HCT116 (cell line): ENCODE measurements around the gene ZNF516. TPM values are rescaled to one million over a fixed set of nuclear protein-coding genes. Genes with fewer than 3 reads are reported as not detected.

Source experiments
- ATAC-seq: fragments of 200-7000 bp; cut with Tn5 transposase; 2 replicates; pipeline ENCODE4 v1.9.1; 2020; ENCODE audit warnings: mild to moderate bottlenecking, moderate library complexity
- BruUV-seq: library from RNA; stranded (reverse); fragments of 400-500 nt; replicated peaks from 2 replicates; lab custom pipeline; 2021; lab: Mats Ljungman, UMichigan
- CTCF ChIA-PET: fragments of 300-600 bp; sonication (Branson Sonifier 250); formaldehyde crosslinking; loops from one replicate; lab custom pipeline; 2021; ENCODE audit warnings: antibody characterized with exemption; lab: Charles Lee
- POLR2A ChIA-PET: fragments of 300-600, 350-600 bp; sonication (Branson Sonifier 250); formaldehyde crosslinking; loops from one replicate; lab custom pipeline; 2021; ENCODE audit warnings: antibody characterized with exemption; lab: Charles Lee
- RAD21 ChIA-PET, 2 experiments: fragments of 300-600 bp; sonication (Branson Sonifier 250); formaldehyde crosslinking; loops; one replicate each; lab custom pipeline; 2023; ENCODE audit warnings: low total read pairs in 2 of 2; ENCODE audit not compliant: uncharacterized antibody in 2 of 2, unreplicated experiment in 2 of 2, low non-redundant PET in 1 of 2; lab: Charles Lee
- DNase-seq: peaks from one replicate; pipeline ENCODE4 v3.0.0-alpha.2; 2010; ENCODE audit warnings: low read depth, low spot score
- H2AFZ ChIP-seq: fragments of 200-600 bp; shearing (Covaris generic), sonication (generic); 2 replicates; pipeline ENCODE4 v1.6.1; 2017; ENCODE audit warnings: low read depth, mixed run types, mixed read lengths, antibody characterized with exemption, low read length; ENCODE audit not compliant: poor library complexity, severe bottlenecking
- H3K27ac ChIP-seq: 2 replicates; pipeline ENCODE4 v1.5.1; 2012; ENCODE audit warnings: low read depth, low read length
- H3K27me3 ChIP-seq: fragments of 200-600 bp; sonication (generic); 2 replicates; pipeline ENCODE4 v1.6.1; 2016; ENCODE audit warnings: mixed run types, low read length, mixed read lengths; ENCODE audit not compliant: insufficient read depth
- H3K36me3 ChIP-seq, 2 experiments: fragments of 200-500 bp in 1 of 2; fragments of 200-600 bp in 1 of 2; sonication (Bioruptor generic) in 1 of 2; sonication (generic) in 1 of 2; 2 replicates each; pipeline versions ENCODE4 v1.5.1 to v1.6.1; 2014 to 2016; ENCODE audit warnings: low read length in 2 of 2, inconsistent platforms in 1 of 2, mixed read lengths in 1 of 2, mixed run types in 1 of 2; ENCODE audit not compliant: insufficient read depth in 2 of 2, control insufficient read depth in 1 of 2
- H3K4me1 ChIP-seq, 2 experiments: fragments of 200-600 bp in 1 of 2; sonication (generic) in 1 of 2; 2 replicates each; pipeline versions ENCODE4 v1.5.1 to v1.6.1; 2012 to 2017; ENCODE audit warnings: low read length in 2 of 2, inconsistent platforms in 1 of 2, mild to moderate bottlenecking in 1 of 2, mixed read lengths in 1 of 2, mixed run types in 1 of 2, moderate library complexity in 1 of 2; ENCODE audit not compliant: insufficient read depth in 2 of 2, control insufficient read depth in 1 of 2
- H3K4me2 ChIP-seq: fragments of 200-600 bp; sonication (generic); 2 replicates; pipeline ENCODE4 v1.6.1; 2017; ENCODE audit warnings: mixed run types, low read length, mixed read lengths
- H3K4me3 ChIP-seq, 2 experiments: fragments of 200-600 bp in 1 of 2; sonication (generic) in 1 of 2; replicated peaks in 1 of 2; 2 replicates each; pipeline ENCODE4 v1.5.1; 2011 to 2016; ENCODE audit warnings: low read length in 2 of 2, control low read depth in 1 of 2, low read depth in 1 of 2, mild to moderate bottlenecking in 1 of 2, mixed read lengths in 1 of 2, mixed run types in 1 of 2
- H3K79me2 ChIP-seq: fragments of 200-600 bp; sonication (generic); 2 replicates; pipeline ENCODE4 v1.6.1; 2017; ENCODE audit warnings: mild to moderate bottlenecking, mixed run types, low read length, moderate library complexity, mixed read lengths; ENCODE audit not compliant: insufficient read depth
- H3K9ac ChIP-seq: fragments of 200-600 bp; sonication (generic); 2 replicates; pipeline ENCODE4 v1.6.1; 2016; ENCODE audit warnings: low read length, mixed read lengths
- H3K9me2 ChIP-seq: fragments of 200-600 bp; sonication (generic), shearing (Covaris generic); 2 replicates; pipeline ENCODE4 v1.6.1; 2017; ENCODE audit warnings: mixed run types, mild to moderate bottlenecking, moderate library complexity; ENCODE audit not compliant: insufficient read depth
- H3K9me3 ChIP-seq, 2 experiments: fragments of 200-500 bp in 1 of 2; fragments of 200-600 bp in 1 of 2; sonication (Bioruptor generic) in 1 of 2; sonication (generic) in 1 of 2; 2 replicates each; pipeline ENCODE4 v1.6.1; 2014 to 2017; ENCODE audit warnings: low read length in 2 of 2, mixed read lengths in 2 of 2, inconsistent platforms in 1 of 2, low read depth in 1 of 2, mild to moderate bottlenecking in 1 of 2, mixed run types in 1 of 2, moderate library complexity in 1 of 2; ENCODE audit not compliant: control insufficient read depth in 1 of 2, insufficient read depth in 1 of 2
- H4K20me1 ChIP-seq: fragments of 200-600 bp; sonication (generic), shearing (Covaris generic); 2 replicates; pipeline ENCODE4 v1.6.1; 2017; ENCODE audit warnings: mixed run types, mild to moderate bottlenecking, moderate library complexity; ENCODE audit not compliant: insufficient read depth
- CEBPB ChIP-seq: IDR thresholded peaks from 2 replicates; pipeline ENCODE4 v1.6.1; 2012; ENCODE audit warnings: low read depth
- EGR1 ChIP-seq: IDR thresholded peaks from 2 replicates; pipeline ENCODE4 v1.6.1; 2012; ENCODE audit warnings: low read depth
- ELF1 ChIP-seq: IDR thresholded peaks from 2 replicates; pipeline ENCODE4 v1.6.1; 2012; ENCODE audit warnings: low read depth, borderline replicate concordance
- JUND ChIP-seq: IDR thresholded peaks from 2 replicates; pipeline ENCODE4 v1.6.1; 2012
- RAD21 ChIP-seq: IDR thresholded peaks from 2 replicates; pipeline ENCODE4 v1.6.1; 2012; ENCODE audit warnings: low read depth, mild to moderate bottlenecking
- REST ChIP-seq: IDR thresholded peaks from 2 replicates; pipeline ENCODE4 v1.6.1; 2012; ENCODE audit warnings: low read depth
- SIN3A ChIP-seq: IDR thresholded peaks from 2 replicates; pipeline ENCODE4 v1.6.1; 2012; ENCODE audit warnings: low read depth
- SP1 ChIP-seq: IDR thresholded peaks from 2 replicates; pipeline ENCODE4 v1.6.1; 2012; ENCODE audit warnings: low read depth
- SRF ChIP-seq: IDR thresholded peaks from 2 replicates; pipeline ENCODE4 v1.6.1; 2012; ENCODE audit warnings: low read depth
- TCF7L2 ChIP-seq: IDR thresholded peaks from 2 replicates; pipeline ENCODE4 v1.7.0; 2011; ENCODE audit warnings: borderline replicate concordance, inconsistent platforms; ENCODE audit not compliant: insufficient read depth, insufficient read length; ENCODE audit errors: extremely low read depth
- ZBTB33 ChIP-seq: IDR thresholded peaks from 2 replicates; pipeline ENCODE4 v1.6.1; 2011; ENCODE audit warnings: mild to moderate bottlenecking, low read length, moderate library complexity; ENCODE audit not compliant: insufficient replicate concordance; ENCODE audit errors: extremely low read depth
- ZFX ChIP-seq: fragments of 450-650 bp; IDR thresholded peaks from 2 replicates; pipeline ENCODE4 v1.6.1; 2017
- ZNF274 ChIP-seq: fragments of 200-500 bp; sonication (Bioruptor generic); IDR thresholded peaks from 2 replicates; pipeline ENCODE4 v1.6.1; 2014; ENCODE audit warnings: mild to moderate bottlenecking, low read depth, low read length, inconsistent platforms
- intact Hi-C: fragments of 100-400 bp; cut with micrococcal nuclease; formaldehyde crosslinking; loops from 2 replicates; pipeline ENCODE4 v1.10.0; 2022
- total RNA-seq: library from RNA; stranded (reverse); gene quantifications from one replicate; pipeline ENCODE4 v1.2.1, GENCODE V29; 2021; ENCODE audit not compliant: unreplicated experiment
- TF ChIP-seq, protein P1 (sequence below): IDR thresholded peaks from 2 replicates; pipeline ENCODE4 v1.6.1; 2012
- TF ChIP-seq, protein P2 (sequence below), 3 experiments: fragments of 200-600 bp in 1 of 3; sonication (generic) in 1 of 3; IDR thresholded peaks in 2 of 3; conservative IDR thresholded peaks in 1 of 3; 2 replicates each; pipeline ENCODE4 v1.5.1; 2012 to 2017; ENCODE audit warnings: low read depth in 2 of 3, low read length in 2 of 3, antibody characterized with exemption in 1 of 3, borderline replicate concordance in 1 of 3, control low read depth in 1 of 3, mild to moderate bottlenecking in 1 of 3, mixed read lengths in 1 of 3, mixed run types in 1 of 3, moderate library complexity in 1 of 3; ENCODE audit not compliant: insufficient read depth in 1 of 3
- TF ChIP-seq, protein P3 (sequence below): IDR thresholded peaks from 2 replicates; pipeline ENCODE4 v1.6.1; 2012

Gene ZNF516
- total RNA-seq, 1 experiment from 2014 or later: 32.0 TPM

GRCh38 chr18:76401498-76401897 is 93.5 kb downstream of the ZNF516 start:
- H3K9ac ChIP-seq: no peak overlapping the region
- POLR2A ChIA-PET: no interaction called here
- H3K4me2 ChIP-seq: no peak overlapping the region
- no peaks in the 10 kb centered on the region for H3K4me1 ChIP-seq
- intact Hi-C loops: no loop called here
- no peaks in the 10 kb centered on the region for H3K36me3 ChIP-seq
- no peaks in the 10 kb centered on the region for H4K20me1 ChIP-seq
- no peak for DNase-seq
- no peak overlapping the region for H2AFZ ChIP-seq
- BruUV-seq: no TSS peak
- no peaks in the 10 kb centered on the region for H3K9me3 ChIP-seq
- no peak overlapping the region for H3K4me3 ChIP-seq
- H3K27ac ChIP-seq: no peak overlapping the region
- no peaks in the 10 kb centered on the region for H3K27me3 ChIP-seq
- RAD21 ChIA-PET: no interaction called here
- no peaks in the 10 kb centered on the region for H3K9me2 ChIP-seq
- TF ChIP-seq EGR1: no peak
- no peak for TF ChIP-seq SRF
- no peak for TF ChIP-seq TCF7L2
- TF ChIP-seq ZFX: no peak
- no peak for TF ChIP-seq CEBPB
- TF ChIP-seq, protein P1, sequence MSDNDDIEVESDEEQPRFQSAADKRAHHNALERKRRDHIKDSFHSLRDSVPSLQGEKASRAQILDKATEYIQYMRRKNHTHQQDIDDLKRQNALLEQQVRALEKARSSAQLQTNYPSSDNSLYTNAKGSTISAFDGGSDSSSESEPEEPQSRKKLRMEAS: no peak
- TF ChIP-seq ELF1: no peak
- TF ChIP-seq ZNF274: no peak
- TF ChIP-seq SP1: no peak
- no peak for TF ChIP-seq RAD21
- TF ChIP-seq SIN3A: no peak
- no peak for TF ChIP-seq JUND
- TF ChIP-seq, protein P2, sequence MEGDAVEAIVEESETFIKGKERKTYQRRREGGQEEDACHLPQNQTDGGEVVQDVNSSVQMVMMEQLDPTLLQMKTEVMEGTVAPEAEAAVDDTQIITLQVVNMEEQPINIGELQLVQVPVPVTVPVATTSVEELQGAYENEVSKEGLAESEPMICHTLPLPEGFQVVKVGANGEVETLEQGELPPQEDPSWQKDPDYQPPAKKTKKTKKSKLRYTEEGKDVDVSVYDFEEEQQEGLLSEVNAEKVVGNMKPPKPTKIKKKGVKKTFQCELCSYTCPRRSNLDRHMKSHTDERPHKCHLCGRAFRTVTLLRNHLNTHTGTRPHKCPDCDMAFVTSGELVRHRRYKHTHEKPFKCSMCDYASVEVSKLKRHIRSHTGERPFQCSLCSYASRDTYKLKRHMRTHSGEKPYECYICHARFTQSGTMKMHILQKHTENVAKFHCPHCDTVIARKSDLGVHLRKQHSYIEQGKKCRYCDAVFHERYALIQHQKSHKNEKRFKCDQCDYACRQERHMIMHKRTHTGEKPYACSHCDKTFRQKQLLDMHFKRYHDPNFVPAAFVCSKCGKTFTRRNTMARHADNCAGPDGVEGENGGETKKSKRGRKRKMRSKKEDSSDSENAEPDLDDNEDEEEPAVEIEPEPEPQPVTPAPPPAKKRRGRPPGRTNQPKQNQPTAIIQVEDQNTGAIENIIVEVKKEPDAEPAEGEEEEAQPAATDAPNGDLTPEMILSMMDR (IDR thresholded peaks at IDR 0.05 in 2 of 3, conservative IDR thresholded peaks at IDR 0.05 in 1 of 3; ENCODE audit: borderline replicate concordance in 1 of 3, insufficient read depth in 1 of 3, low read depth in 2 of 3, low read length in 2 of 3): no peak
- TF ChIP-seq, protein P3, sequence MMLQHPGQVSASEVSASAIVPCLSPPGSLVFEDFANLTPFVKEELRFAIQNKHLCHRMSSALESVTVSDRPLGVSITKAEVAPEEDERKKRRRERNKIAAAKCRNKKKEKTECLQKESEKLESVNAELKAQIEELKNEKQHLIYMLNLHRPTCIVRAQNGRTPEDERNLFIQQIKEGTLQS: no peak
- no peak for TF ChIP-seq REST
- no peak for TF ChIP-seq ZBTB33
- ATAC-seq: no peak
- H3K79me2 ChIP-seq: no peaks in the 10 kb centered on the region
- CTCF ChIA-PET: interaction anchor here (1.5 to 3.3 kb wide), 2 partner anchors 286 to 308 kb away, joined by 9 to 23 read pairs; no protein-coding TSS in a partner anchor
